Measurements from ENCODE around the gene PLCB4.

- TF ChIP-seq CTCF (IDR thresholded peaks at IDR 0.05 in 4 of 5, conservative IDR thresholded peaks at IDR 0.05 in 1 of 5) (no peak), POLR2A (IDR thresholded peaks at IDR 0.05) (no peak)
Measured at GRCh38 chr20:9518576-9519175, 449.8 kb downstream of the PLCB4 start.

All from gastrocnemius medialis (tissue), 4 donors.